ENCODE results near the gene TMBIM1. TPM values are rescaled to one million over a fixed set of nuclear protein-coding genes. Genes with fewer than 3 reads are reported as not detected.

Gene TMBIM1
- total and polyA plus RNA-seq, 2 donors (not counting 3 experiments of a cell fraction or from before 2014, with no cell fraction given) = 141 to 229 TPM

DNA sequence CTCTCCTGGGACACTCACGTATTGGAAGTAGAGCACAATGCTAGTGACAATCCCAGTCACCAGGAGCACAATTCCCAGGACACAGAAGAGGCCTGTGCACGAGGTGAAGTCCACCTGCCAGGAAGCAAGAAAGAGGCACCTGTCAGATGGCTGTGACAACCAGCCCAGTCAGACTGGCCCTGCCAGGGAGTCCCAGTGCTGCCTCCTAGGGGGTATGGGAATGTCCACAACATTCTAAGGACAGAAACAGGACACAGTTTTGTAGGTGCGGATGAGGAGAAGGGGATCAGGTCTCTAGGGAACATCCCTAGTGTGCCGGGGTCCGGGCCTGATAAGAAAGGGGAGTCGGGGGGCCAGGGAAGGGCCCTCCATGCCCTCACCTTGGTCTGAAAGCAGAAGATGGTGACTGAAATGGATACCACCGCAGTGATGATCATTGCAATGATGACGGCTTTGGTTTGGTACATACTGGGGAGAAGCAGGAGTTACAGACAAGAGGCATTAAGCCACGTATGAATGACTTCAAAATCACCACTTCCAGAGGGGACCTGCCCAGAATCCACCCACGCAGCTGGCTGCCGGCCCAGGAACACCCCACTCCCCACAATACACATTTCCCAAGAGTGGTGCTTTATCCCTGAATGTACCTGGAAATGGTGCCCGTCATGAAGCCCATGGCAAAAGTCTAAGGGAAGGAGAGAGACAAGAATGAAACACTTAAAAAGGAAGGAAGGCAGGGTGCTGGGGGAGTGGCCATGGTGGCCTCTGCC is 15.1 kb downstream of the TMBIM1 start:
- H4K20me1 ChIP-seq (replicated peaks; ENCODE audit: control insufficient read depth, extremely low read depth, insufficient read depth, low read length) = no peaks in the 10 kb centered on the region
- peaks cover 7% of the 10 kb centered on the region for H3K79me2 ChIP-seq (ENCODE audit: control insufficient read depth, insufficient read depth, low read length)
- POLR2A ChIA-PET = no interaction called here
- FAIRE-seq (no peak), DNase-seq (ENCODE audit: low read depth, low spot score) (no peak)
- H3K4me3 ChIP-seq (replicated peaks in 1 of 3; ENCODE audit: insufficient read depth in 1 of 3, low read depth in 1 of 3, low read length in 3 of 3) = no peak overlapping the region
- no peak overlapping the region for H3K4me2 ChIP-seq (ENCODE audit: insufficient read depth, low read length)
- H3K9me1 ChIP-seq (replicated peaks; ENCODE audit: control insufficient read depth, extremely low read depth, insufficient read depth, low read length) = no peaks in the 10 kb centered on the region
- H3K4me1 ChIP-seq (ENCODE audit: control insufficient read depth, extremely low read depth, insufficient read depth, low read length) = peaks cover 2% of the 10 kb centered on the region
- H3K9ac ChIP-seq (replicated peaks; ENCODE audit: extremely low read depth, insufficient read depth, low read length) = no peak overlapping the region
- no peaks in the 10 kb centered on the region for H3K9me3 ChIP-seq (replicated peaks; ENCODE audit: control insufficient read depth, insufficient read depth, low read length)
- intact Hi-C loops (cut with micrococcal nuclease) (no loop called here), dilution Hi-C loops (cut with MboI; ENCODE audit: extremely low pct_ligation_motif_present, low sequenced_read_pairs) (no loop called here)
- no peak overlapping the region for H3K27ac ChIP-seq (ENCODE audit: insufficient read depth, low read depth, low read length)
- CTCF ChIA-PET = no interaction called here
- H2AFZ ChIP-seq (ENCODE audit: low read depth, low read length) = no peak overlapping the region
- TF ChIP-seq GATA2 (IDR thresholded peaks at IDR 0.05; ENCODE audit: insufficient read depth, insufficient read length, low read depth, low read length) (no peak), MYC (IDR thresholded peaks at IDR 0.05; ENCODE audit: low read depth, low read length) (no peak), FOS (IDR thresholded peaks at IDR 0.05; ENCODE audit: borderline replicate concordance, insufficient read depth, low read length) (no peak), POLR2A (IDR thresholded peaks at IDR 0.05; ENCODE audit: low read depth, low read length) (no peak), POLR2AphosphoS5 (IDR thresholded peaks at IDR 0.05; ENCODE audit: insufficient read depth, low read depth, low read length) (no peak), EZH2 (IDR thresholded peaks at IDR 0.05; ENCODE audit: borderline replicate concordance, low read depth, low read length, severe bottlenecking) (no peak), JUN (IDR thresholded peaks at IDR 0.05; ENCODE audit: borderline replicate concordance, insufficient read depth, insufficient read length, low read depth) (no peak)
- TF ChIP-seq, protein P1, sequence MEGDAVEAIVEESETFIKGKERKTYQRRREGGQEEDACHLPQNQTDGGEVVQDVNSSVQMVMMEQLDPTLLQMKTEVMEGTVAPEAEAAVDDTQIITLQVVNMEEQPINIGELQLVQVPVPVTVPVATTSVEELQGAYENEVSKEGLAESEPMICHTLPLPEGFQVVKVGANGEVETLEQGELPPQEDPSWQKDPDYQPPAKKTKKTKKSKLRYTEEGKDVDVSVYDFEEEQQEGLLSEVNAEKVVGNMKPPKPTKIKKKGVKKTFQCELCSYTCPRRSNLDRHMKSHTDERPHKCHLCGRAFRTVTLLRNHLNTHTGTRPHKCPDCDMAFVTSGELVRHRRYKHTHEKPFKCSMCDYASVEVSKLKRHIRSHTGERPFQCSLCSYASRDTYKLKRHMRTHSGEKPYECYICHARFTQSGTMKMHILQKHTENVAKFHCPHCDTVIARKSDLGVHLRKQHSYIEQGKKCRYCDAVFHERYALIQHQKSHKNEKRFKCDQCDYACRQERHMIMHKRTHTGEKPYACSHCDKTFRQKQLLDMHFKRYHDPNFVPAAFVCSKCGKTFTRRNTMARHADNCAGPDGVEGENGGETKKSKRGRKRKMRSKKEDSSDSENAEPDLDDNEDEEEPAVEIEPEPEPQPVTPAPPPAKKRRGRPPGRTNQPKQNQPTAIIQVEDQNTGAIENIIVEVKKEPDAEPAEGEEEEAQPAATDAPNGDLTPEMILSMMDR (IDR thresholded peaks at IDR 0.05; ENCODE audit: extremely low read depth in 1 of 2, insufficient read depth in 1 of 2, low read depth in 1 of 2, low read length in 2 of 2) = no peak
- TF ChIP-seq, protein P2, sequence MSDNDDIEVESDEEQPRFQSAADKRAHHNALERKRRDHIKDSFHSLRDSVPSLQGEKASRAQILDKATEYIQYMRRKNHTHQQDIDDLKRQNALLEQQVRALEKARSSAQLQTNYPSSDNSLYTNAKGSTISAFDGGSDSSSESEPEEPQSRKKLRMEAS (IDR thresholded peaks at IDR 0.05; ENCODE audit: insufficient read depth, insufficient read length) = no peak
- H3K36me3 ChIP-seq (ENCODE audit: control insufficient read depth in 2 of 2, extremely low read depth in 1 of 2, insufficient read depth in 2 of 2, low read length in 2 of 2) = peaks cover 24 to 77% of the 10 kb centered on the region in 2 experiments
- no peaks in the 10 kb centered on the region for H3K27me3 ChIP-seq (ENCODE audit: control insufficient read depth in 2 of 2, insufficient read depth in 2 of 2, low read length in 2 of 2)
- no TSS peak for BruUV-seq (replicated peaks)
